Keratinocyte (primary cell): ENCODE data around the gene PSMC4.

ENCODE experiments used
- EZH2 ChIP-seq: IDR thresholded peaks from one replicate; pipeline ENCODE4 v1.6.1; 2012; ENCODE audit warnings: inconsistent platforms, mild to moderate bottlenecking, low read length, moderate library complexity
- TF ChIP-seq, protein P1 (sequence below), 3 experiments: IDR thresholded peaks in 1 of 3; conservative IDR thresholded peaks in 1 of 3; optimal IDR thresholded peaks in 1 of 3; 2 replicates in 2 of 3; 3 replicates in 1 of 3; pipeline versions ENCODE3 to v1.5.1; 2011; ENCODE audit warnings: low read length in 3 of 3, mild to moderate bottlenecking in 3 of 3, moderate library complexity in 2 of 3, control low read depth in 1 of 3, inconsistent platforms in 1 of 3; ENCODE audit not compliant: insufficient read depth in 2 of 3; ENCODE audit errors: extremely low read depth in 1 of 3

DNA sequence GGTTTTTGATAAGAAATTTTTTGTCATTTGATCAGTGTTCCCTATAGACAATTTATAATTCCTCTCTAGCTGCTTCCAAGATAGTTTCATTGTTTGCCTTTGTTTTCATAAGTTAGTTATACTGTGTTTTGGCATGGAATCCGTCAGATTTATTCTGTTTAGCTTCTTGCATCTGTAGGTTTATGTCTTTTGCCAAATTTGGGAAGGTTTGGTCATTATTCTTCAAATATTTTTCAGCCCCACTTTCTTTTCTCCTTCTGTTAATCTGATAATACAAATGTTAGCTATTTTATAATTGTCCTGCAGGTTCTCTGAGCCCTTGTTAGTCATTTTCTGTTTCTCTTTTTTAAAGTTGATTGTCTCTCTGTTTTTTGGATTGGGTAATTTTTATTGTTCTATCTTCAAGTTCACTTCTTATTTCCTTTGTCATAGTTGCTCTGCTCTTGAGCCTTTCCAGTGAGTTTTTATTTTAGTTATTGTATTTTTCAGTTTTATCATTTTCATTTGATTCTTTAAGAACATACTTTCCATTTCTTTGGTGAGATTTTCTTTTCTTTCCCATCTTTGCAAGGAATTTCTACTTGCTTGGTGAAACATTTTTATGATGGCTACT is 30.6 kb upstream of the PSMC4 start:
- TF ChIP-seq, protein P1, sequence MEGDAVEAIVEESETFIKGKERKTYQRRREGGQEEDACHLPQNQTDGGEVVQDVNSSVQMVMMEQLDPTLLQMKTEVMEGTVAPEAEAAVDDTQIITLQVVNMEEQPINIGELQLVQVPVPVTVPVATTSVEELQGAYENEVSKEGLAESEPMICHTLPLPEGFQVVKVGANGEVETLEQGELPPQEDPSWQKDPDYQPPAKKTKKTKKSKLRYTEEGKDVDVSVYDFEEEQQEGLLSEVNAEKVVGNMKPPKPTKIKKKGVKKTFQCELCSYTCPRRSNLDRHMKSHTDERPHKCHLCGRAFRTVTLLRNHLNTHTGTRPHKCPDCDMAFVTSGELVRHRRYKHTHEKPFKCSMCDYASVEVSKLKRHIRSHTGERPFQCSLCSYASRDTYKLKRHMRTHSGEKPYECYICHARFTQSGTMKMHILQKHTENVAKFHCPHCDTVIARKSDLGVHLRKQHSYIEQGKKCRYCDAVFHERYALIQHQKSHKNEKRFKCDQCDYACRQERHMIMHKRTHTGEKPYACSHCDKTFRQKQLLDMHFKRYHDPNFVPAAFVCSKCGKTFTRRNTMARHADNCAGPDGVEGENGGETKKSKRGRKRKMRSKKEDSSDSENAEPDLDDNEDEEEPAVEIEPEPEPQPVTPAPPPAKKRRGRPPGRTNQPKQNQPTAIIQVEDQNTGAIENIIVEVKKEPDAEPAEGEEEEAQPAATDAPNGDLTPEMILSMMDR (optimal IDR thresholded peaks at IDR 0.05 in 1 of 3, IDR thresholded peaks at IDR 0.05 in 1 of 3, conservative IDR thresholded peaks at IDR 0.05 in 1 of 3; ENCODE audit: extremely low read depth in 1 of 3, insufficient read depth in 2 of 3, low read length in 3 of 3), result no peak
- TF ChIP-seq EZH2, result no peak
